Lung (tissue), 12 donors: ENCODE results near the gene ABCG4. TPM values are rescaled to one million over a fixed set of nuclear protein-coding genes. Genes with fewer than 3 reads are reported as not detected.

Source experiments
- ATAC-seq: fragments of 200-7000 bp; cut with Tn5 transposase; one replicate; pipeline ENCODE4 v1.9.1; 2020; ENCODE audit warnings: moderate number of reproducible peaks; ENCODE audit not compliant: insufficient read depth, low FRiP score
- DNase-seq, 3 donors: peaks; one replicate each; pipeline ENCODE4 v3.0.0-alpha.2; 2013 to 2017
- H3K27ac ChIP-seq, 2 donors: one replicate each; pipeline ENCODE4 v1.5.1; 2013; ENCODE audit warnings: mild to moderate bottlenecking in 2 of 2, moderate library complexity in 2 of 2, control low read depth in 1 of 2, inconsistent platforms in 1 of 2, low read depth in 1 of 2, low read length in 1 of 2
- H3K27me3 ChIP-seq, 3 donors: one replicate each; pipeline ENCODE4 v1.5.1; 2013; ENCODE audit warnings: low read length in 2 of 3; ENCODE audit not compliant: control insufficient read depth in 3 of 3, insufficient read depth in 3 of 3
- H3K36me3 ChIP-seq, 4 donors: one replicate each; pipeline ENCODE4 v1.5.1; 2013; ENCODE audit warnings: low read length in 4 of 4, mild to moderate bottlenecking in 1 of 4, moderate library complexity in 1 of 4; ENCODE audit not compliant: control insufficient read depth in 4 of 4, insufficient read depth in 4 of 4
- H3K4me1 ChIP-seq, 5 donors: one replicate each; pipeline ENCODE4 v1.5.1; 2013; ENCODE audit warnings: low read length in 5 of 5, mild to moderate bottlenecking in 2 of 5, moderate library complexity in 1 of 5; ENCODE audit not compliant: control insufficient read depth in 5 of 5, insufficient read depth in 5 of 5
- H3K4me3 ChIP-seq: one replicate; pipeline ENCODE4 v1.5.1; 2013; ENCODE audit warnings: mild to moderate bottlenecking, control low read depth, moderate library complexity
- H3K9ac ChIP-seq, 2 donors: one replicate each; pipeline ENCODE4 v1.5.1; 2013; ENCODE audit warnings: low read length in 2 of 2, control low read depth in 1 of 2; ENCODE audit not compliant: insufficient read depth in 1 of 2
- H3K9me3 ChIP-seq, 4 donors: one replicate each; pipeline ENCODE4 v1.5.1; 2013; ENCODE audit warnings: low read length in 3 of 4, mild to moderate bottlenecking in 1 of 4, moderate library complexity in 1 of 4; ENCODE audit not compliant: control insufficient read depth in 4 of 4, insufficient read depth in 3 of 4
- WGBS, 2 donors: extraction: QIAGEN DNeasy Blood & Tissue Kit; methylation state at CpG; one replicate each; pipeline ENCODE4 v1.1.7; 2013; 5-methylcytosine and 5-hydroxymethylcytosine counted together
- polyA plus RNA-seq, 2 donors: library from polyadenylated mRNA; stranded (reverse); fragments of 200-250 nt; gene quantifications; one replicate each; pipeline ENCODE4 v1.2.1, GENCODE V29; 2013
- total RNA-seq, 2 donors: library from RNA; depleted of rRNA in 1 of 2; stranded (reverse); fragments of >200 nt in 1 of 2; gene quantifications; one replicate each; pipeline ENCODE4 v1.2.1, GENCODE V29; 2014 to 2021
- TF ChIP-seq, protein P1 (sequence below): IDR thresholded peaks from 2 replicates; pipeline ENCODE4 v1.5.1; 2012; ENCODE audit warnings: mild to moderate bottlenecking; ENCODE audit errors: control extremely low read depth, extremely low read depth
- donor health status: control.
- donor health status: control.
- donor health status: Bipolar disorder and iron deficiency.
- donor health status: healthy.
- donor health status: DM: yes; HTN: yes; CAD: no.

ABCG4 gene
- total and polyA plus RNA-seq, 4 donors = 0.03 to 0.28 (median 0.10) TPM; not detected in 1

DNA sequence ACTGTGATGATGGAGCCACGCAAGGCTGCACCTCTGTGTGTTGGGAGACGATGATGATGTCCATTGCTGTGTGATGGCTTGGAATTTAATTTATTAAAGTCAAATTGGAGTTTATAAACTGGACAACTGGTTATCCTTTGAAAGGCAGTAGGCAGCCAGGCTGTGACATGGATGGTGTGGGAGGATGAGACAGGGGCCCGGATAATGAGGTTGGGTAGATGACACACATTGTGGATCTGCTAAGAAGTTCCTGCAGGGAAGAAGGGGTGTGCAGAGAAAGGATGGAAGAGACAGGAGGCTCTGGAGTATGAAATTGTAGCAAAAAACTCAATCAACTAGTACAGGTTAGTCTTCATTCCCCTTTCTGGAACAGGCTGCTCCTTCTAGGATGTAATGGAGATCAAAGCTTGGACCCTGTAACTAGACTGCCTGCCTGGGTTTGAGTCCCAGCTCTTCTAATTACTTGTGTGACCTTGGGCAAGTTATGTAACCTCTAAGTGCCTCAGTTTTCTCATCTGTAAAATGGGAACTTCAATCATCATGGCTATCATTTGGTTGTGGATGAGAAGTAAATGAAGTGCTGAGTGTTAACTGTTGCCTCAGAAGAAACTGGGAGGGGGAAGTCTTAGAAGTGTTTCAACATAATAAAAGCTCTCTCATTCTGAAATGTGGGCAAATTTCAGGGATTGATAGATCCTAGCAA is 31.7 kb upstream of the ABCG4 start:
- no peaks in the 10 kb centered on the region for H3K27me3 ChIP-seq
- WGBS, 2 donors = 94 to 97% methylated on average over 3 of the region's 3 CpGs
- no peak overlapping the region for H3K27ac ChIP-seq
- H3K9me3 ChIP-seq = no peaks in the 10 kb centered on the region
- ATAC-seq (no peak), DNase-seq (no peak)
- no peak overlapping the region for H3K9ac ChIP-seq
- H3K4me3 ChIP-seq = no peak overlapping the region
- peaks cover 2 to 31% (median 4%) of the 10 kb centered on the region in 4 donors for H3K36me3 ChIP-seq
- peaks cover 1 to 11% (median 6%) of the 10 kb centered on the region in 5 donors for H3K4me1 ChIP-seq
- TF ChIP-seq, protein P1, sequence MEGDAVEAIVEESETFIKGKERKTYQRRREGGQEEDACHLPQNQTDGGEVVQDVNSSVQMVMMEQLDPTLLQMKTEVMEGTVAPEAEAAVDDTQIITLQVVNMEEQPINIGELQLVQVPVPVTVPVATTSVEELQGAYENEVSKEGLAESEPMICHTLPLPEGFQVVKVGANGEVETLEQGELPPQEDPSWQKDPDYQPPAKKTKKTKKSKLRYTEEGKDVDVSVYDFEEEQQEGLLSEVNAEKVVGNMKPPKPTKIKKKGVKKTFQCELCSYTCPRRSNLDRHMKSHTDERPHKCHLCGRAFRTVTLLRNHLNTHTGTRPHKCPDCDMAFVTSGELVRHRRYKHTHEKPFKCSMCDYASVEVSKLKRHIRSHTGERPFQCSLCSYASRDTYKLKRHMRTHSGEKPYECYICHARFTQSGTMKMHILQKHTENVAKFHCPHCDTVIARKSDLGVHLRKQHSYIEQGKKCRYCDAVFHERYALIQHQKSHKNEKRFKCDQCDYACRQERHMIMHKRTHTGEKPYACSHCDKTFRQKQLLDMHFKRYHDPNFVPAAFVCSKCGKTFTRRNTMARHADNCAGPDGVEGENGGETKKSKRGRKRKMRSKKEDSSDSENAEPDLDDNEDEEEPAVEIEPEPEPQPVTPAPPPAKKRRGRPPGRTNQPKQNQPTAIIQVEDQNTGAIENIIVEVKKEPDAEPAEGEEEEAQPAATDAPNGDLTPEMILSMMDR = no peak

DNA sequence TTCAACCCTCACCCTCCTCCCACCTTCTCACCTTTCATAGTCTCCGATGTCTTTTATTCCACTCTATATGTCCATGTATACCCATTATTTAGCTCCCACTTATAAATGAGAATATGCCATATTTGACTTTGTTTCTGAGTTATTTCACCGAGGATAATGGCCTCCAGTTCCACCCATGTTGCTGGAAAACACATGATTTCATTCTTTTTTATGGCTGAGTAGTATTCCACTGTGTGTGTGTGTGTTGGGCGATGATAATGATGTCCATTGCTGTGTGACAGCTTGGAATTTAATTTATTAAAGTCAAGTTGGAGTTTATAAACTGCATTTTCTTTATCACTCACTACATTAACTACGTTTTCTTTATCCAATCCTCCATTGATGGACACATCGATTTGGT is 30.6 kb upstream of the ABCG4 start:
- TF ChIP-seq, protein P1 = no peak
- Histone ChIP-seq H3K27ac (no peak overlapping the region), H3K9ac (no peak overlapping the region), H3K9me3 (no peaks in the 10 kb centered on the region), H3K4me1 (peaks cover 2 to 18% (median 9%) of the 10 kb centered on the region in 5 donors), H3K27me3 (no peaks in the 10 kb centered on the region), H3K36me3 (peaks cover 0 to 21% (median 3%) of the 10 kb centered on the region in 4 donors), H3K4me3 (no peak overlapping the region)
- ATAC-seq (no peak), DNase-seq (no peak)
- 95 to 96% methylated on average over 5 of the region's 5 CpGs for WGBS, 2 donors

DNA sequence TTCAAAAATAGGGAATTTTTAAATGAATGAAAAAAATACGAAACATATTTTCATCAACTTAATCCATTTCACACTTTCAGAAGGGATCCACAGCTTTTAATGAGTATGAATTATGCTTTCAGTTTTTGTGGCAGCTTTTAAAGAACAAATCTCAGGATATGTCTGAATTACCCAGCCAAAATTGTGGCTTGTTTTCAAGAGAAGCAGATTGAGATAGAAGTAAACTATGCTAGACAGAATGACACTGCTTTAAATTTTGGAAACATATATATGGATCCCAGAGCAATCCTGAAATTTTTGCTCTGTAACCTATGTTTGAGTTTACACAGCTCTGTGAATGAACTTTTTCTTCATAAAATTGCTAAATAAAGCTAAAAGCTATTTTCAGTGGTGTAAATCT is 29.9 kb upstream of the ABCG4 start:
- no peak overlapping the region for H3K9ac ChIP-seq
- 90 to 95% methylated on average over 1 of the region's 1 CpG for WGBS, 2 donors
- H3K36me3 ChIP-seq = peaks cover 0 to 15% (median 4%) of the 10 kb centered on the region in 4 donors
- no peaks in the 10 kb centered on the region for H3K27me3 ChIP-seq
- peaks cover 2 to 18% (median 9%) of the 10 kb centered on the region in 5 donors for H3K4me1 ChIP-seq
- no peak overlapping the region for H3K27ac ChIP-seq
- H3K4me3 ChIP-seq = no peak overlapping the region
- DNase-seq (no peak), ATAC-seq (no peak)
- no peaks in the 10 kb centered on the region for H3K9me3 ChIP-seq
- TF ChIP-seq, protein P1 = no peak
